GM12874 (cell line): Measurements from ENCODE around the gene PHLDB2.

Experiments used
- TF ChIP-seq, protein P1 (sequence below): IDR thresholded peaks from 2 replicates; pipeline ENCODE4 v1.5.1; 2011; ENCODE audit warnings: low read depth, mild to moderate bottlenecking, control low read depth, low read length, moderate library complexity; ENCODE audit not compliant: insufficient read depth

PHLDB2 gene

DNA sequence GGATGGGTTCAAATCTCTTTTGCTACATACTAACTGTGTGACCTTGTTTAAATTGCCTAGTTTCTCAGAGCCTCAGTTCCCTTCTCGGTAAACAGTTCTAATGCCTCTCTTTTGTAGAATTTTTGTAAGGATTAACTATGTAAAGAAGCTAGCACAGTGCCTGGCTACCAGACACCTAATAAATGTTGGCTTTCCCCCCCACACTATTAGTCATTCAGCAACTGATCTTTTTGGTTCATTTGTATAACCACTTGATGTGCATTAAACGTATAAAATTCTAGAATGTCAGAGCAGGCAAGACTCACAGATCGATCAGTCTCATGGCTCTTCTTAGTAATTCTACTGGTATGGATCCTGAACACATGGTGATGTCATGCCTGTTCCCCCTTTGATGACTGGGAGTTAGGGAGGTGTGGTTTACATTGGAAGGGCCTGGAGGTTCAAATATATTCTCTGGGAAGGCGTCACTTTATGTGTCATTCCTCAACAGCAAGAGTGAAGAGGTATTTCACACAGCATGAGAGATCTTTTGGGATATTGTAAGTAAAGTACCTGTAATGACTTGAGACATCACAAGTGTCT is 146.1 kb downstream of the PHLDB2 start:
- TF ChIP-seq, protein P1, sequence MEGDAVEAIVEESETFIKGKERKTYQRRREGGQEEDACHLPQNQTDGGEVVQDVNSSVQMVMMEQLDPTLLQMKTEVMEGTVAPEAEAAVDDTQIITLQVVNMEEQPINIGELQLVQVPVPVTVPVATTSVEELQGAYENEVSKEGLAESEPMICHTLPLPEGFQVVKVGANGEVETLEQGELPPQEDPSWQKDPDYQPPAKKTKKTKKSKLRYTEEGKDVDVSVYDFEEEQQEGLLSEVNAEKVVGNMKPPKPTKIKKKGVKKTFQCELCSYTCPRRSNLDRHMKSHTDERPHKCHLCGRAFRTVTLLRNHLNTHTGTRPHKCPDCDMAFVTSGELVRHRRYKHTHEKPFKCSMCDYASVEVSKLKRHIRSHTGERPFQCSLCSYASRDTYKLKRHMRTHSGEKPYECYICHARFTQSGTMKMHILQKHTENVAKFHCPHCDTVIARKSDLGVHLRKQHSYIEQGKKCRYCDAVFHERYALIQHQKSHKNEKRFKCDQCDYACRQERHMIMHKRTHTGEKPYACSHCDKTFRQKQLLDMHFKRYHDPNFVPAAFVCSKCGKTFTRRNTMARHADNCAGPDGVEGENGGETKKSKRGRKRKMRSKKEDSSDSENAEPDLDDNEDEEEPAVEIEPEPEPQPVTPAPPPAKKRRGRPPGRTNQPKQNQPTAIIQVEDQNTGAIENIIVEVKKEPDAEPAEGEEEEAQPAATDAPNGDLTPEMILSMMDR, result no peak

DNA sequence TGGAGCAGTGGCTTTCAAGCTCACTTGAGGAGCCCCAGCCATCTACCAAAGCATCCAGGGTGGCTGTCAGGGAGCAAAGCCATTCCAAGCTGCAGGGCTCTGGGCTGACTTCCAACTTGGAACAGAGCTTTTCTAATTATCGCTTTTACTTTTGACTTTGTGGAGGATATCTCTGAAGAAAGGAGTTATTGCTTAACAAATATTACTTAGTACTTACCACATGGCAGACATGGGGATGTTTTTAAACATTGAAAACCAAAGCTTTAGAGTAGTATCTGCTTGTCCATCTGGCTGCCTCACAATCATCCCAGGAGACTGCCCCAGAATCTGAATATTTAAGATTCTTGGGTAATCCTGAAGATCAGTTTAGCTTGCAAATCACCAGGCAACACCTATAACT is 148.6 kb downstream of the PHLDB2 start:
- TF ChIP-seq, protein P1, result no peak

DNA sequence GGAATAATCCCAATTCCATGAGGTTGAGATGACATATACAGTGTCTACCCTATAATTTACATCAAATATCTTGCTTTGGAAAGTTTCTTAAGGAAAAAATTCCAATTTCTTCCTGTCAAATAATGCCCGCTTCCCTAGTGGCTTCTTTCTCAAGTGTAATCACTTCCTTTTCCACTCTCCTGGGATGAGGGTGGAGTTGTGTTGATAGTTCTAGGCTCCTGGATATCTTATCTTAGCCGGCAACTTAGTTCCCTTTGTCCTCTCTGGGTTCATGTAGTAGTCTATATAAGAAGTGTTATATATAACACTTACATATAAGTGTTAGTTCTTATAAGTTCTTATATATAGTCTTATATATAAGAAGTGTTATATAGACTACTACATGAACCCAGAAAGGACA is 150.6 kb downstream of the PHLDB2 start:
- TF ChIP-seq, protein P1, result no peak

DNA sequence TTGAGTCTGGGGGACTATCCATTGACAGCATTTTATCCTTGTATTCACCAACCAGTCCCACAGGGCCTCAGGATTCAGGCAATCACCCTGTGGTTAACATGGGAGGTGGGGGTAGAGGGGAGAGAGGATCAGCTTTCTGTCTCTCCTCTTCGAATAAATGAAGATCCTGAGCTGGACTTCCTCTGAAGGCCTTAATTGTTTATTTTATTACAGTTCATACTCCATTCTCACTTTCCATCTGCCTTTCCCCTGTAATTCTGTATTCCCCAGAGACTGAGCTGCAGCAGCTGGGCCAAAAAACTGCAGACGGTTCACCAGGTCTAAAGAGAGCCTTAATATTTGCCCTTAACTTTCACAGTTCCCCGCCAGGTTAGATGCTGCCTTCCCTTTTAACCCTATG is 151.6 kb downstream of the PHLDB2 start:
- TF ChIP-seq, protein P1, result no peak

DNA sequence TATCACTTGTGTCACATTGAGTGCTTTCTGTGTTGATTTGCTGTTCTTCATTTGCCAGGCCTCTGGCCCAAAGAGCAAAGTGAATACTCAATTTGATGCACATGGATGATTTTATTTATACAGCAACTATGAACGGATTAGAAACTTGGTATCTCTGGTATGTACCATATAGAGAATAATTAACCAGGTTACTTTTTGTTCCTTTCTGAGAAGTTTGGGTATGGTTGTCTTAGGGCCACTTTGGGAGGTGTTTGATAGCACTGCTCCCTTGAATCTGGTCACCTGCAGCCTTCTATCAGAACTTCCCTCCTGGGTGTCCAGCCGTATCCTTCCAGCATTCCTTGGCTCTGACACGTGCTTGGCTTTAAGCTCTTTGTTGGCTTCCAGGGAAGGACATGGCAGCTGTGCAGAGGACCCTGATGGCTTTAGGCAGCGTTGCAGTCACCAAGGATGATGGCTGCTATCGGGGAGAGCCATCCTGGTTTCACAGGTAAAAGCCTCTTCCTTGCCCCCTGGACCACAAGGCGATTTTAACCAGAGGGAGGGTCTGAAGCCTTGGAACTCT is 152.4 kb downstream of the PHLDB2 start:
- TF ChIP-seq, protein P1, result no peak

DNA sequence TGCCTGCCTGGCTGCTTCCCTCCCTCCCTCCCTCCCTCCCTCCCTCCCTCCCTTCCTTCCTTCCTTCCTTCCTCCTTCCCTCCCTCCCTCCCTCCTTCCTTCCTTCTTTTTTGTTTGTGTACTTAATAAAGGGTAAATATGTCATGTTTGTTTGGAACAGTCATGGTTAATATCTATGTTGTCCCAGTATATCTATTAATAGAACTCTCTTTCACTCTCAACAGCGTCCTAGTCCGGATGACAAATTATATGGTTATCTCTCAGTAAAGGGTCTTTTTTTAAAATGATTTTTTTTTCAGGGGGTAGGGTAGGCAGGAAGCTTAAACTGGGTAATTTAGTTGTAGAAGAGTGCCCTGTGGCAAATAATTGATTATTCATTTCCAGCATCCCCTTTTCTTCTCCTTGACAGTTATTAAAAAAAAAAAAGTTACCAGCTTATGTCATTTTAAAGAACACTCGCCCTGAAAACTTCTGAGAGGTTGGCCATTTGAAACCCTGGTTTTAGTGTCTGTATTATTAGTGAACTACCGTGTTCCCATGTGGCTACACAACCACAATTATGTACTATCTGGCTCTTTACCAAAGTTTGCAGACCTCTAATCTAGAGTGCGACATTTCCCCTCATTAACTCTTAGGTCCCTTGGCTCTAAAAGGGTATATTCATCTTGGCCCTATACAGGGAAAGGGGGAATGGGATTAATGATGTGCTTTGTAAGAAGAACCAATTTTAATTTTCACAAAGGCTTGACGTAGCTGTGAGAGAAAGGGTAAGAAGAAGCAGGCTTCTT is 153.3 kb downstream of the PHLDB2 start:
- TF ChIP-seq, protein P1, result no peak

DNA sequence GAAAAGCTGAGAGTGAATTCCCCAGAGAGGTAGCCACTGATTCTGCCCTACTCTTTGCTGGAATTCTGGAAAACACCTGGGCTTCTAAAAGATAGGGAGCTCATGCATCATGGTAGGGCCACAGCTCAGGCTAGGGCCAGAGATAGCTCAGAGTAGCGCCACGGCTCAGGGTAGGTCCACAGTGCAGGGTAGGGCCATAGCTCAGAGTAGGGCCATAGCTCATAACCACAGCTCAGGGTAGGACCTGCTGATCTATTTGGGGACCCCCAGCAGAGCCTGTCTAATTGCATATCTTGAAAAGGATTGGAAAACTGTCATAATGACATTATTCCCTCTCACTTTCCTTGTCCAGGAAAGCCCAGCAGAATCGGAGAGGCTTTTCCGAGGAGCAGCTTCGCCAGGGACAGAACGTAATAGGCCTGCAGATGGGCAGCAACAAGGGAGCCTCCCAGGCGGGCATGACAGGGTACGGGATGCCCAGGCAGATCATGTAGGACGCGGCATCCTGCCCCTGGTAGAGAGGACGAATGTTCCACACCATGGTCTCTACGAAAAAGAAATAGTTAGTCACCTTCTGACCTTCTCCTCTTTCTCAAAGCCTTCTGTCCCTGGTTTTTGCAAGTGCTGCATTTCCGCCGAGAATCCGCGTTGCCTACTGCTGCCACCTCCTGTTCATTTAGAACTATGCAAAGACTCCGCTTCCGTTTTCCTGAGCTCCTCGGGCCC is 154.2 kb downstream of the PHLDB2 start:
- TF ChIP-seq, protein P1, result peak; percentile 61
